ENCODE results near the gene MLLT10. TPM values are rescaled to one million over a fixed set of nuclear protein-coding genes. Genes with fewer than 3 reads are reported as not detected.
"Not testable (repeated sequence)": the region's sequence is repeated elsewhere in the genome, so short reads cannot be mapped to it uniquely, and the experiment has no call there.

MLLT10 gene
- total RNA-seq, 4 donors from 2014 or later = 42.8 to 283 (median 48.5) TPM

GRCh38 chr10:21715531-21716195, 181.6 kb downstream of the MLLT10 start:
- intact Hi-C loops (cut with DNase I; ENCODE audit: low total_unique reads) = no loop called here
- 35% methylated on average over 2 of the region's 2 CpGs for WGBS, 2 donors
- no peak overlapping the region for H3K4me3 ChIP-seq (ENCODE audit: low read depth, poor library complexity, severe bottlenecking)
- DNase-seq (ENCODE audit: low spot score in 2 of 2) = no peak
- TF ChIP-seq POLR2A (IDR thresholded peaks at IDR 0.05) (no peak), CTCF (IDR thresholded peaks at IDR 0.05) (no peak)

- DNase-seq (ENCODE audit: low spot score in 2 of 2); H3K4me3 ChIP-seq (ENCODE audit: low read depth, poor library complexity, severe bottlenecking); intact Hi-C loops (cut with DNase I; ENCODE audit: low total_unique reads): not testable (repeated sequence)
- WGBS, 2 donors = 97 to 98% methylated on average over 3 of the region's 3 CpGs
Observed at GRCh38 chr10:21717437-21718054, 183.5 kb downstream of the MLLT10 start.

DNA sequence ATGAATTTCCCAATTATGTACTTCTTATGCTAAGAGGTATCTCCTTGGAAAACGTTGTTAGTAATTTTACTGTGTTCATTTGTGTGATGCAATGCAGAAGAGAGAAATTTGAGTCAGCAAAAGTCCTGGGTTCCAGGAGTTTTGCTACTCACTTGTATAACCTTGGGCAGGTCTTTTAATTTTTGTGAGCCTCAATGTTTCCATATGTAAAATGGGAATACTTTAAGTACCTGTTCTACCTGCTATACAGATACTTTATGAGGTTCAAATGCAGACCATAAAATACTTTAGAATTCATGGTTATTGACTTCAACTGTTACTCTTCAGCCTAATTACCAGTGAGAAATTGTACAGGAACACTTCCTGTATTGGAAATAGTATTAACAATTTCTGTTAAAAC, 185.5 kb downstream of the MLLT10 start:
- no peak for DNase-seq (ENCODE audit: low spot score in 2 of 2)
- H3K4me3 ChIP-seq (ENCODE audit: low read depth, poor library complexity, severe bottlenecking) = no peak overlapping the region
- intact Hi-C loops (cut with DNase I; ENCODE audit: low total_unique reads) = no loop called here
- TF ChIP-seq CTCF (IDR thresholded peaks at IDR 0.05) (no peak), POLR2A (IDR thresholded peaks at IDR 0.05) (no peak)
- 53 to 60% methylated on average over 1 of the region's 1 CpG for WGBS, 2 donors

- H3K4me3 ChIP-seq (ENCODE audit: low read depth, poor library complexity, severe bottlenecking) = no peak overlapping the region
- no peak for DNase-seq (ENCODE audit: low spot score in 2 of 2)
- intact Hi-C loops (cut with DNase I; ENCODE audit: low total_unique reads) = no loop called here
- 82 to 89% methylated on average over 3 of the region's 3 CpGs for WGBS, 2 donors
- TF ChIP-seq POLR2A (IDR thresholded peaks at IDR 0.05) = no peak
- no peak for TF ChIP-seq CTCF (IDR thresholded peaks at IDR 0.05)
Observed at GRCh38 chr10:21720090-21720489, 186.1 kb downstream of the MLLT10 start.

DNA sequence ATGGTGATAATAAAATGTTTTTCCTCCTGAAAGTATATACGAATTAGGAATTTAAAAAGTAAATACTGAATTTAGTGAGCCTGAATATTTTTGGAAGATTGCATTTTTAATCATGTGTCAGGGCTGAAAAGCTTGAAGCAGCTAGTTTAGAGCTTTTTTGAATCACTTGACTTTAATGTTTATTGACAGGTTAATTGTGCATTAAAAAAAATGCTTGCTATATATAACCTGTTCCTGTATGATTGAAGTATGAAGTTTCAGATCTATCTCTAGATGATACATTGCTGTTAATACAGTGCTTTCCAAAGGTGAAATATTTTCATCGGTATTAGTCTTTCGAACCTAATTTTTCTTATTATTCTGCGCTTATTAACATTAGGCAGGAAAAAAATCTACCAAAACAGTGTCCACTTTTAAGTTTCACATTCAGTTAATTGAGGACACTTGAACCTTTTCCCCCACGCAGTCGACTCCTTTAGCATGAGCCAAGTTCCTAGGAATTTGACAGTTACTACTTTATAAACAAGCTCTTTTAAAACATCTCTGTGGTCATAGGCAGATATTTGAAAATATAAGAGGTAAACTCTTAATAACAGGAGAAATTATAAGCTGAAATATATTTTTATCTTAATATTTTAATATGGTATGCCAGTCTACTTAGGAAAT, 187.1 kb downstream of the MLLT10 start:
- DNase-seq (ENCODE audit: low spot score in 2 of 2) = no peak
- intact Hi-C loops (cut with DNase I; ENCODE audit: low total_unique reads) = no loop called here
- H3K4me3 ChIP-seq (ENCODE audit: low read depth, poor library complexity, severe bottlenecking) = no peak overlapping the region
- WGBS, 2 donors = 82 to 85% methylated on average over 6 of the region's 6 CpGs
- TF ChIP-seq POLR2A (IDR thresholded peaks at IDR 0.05) = no peak
- no peak for TF ChIP-seq CTCF (IDR thresholded peaks at IDR 0.05)

DNA sequence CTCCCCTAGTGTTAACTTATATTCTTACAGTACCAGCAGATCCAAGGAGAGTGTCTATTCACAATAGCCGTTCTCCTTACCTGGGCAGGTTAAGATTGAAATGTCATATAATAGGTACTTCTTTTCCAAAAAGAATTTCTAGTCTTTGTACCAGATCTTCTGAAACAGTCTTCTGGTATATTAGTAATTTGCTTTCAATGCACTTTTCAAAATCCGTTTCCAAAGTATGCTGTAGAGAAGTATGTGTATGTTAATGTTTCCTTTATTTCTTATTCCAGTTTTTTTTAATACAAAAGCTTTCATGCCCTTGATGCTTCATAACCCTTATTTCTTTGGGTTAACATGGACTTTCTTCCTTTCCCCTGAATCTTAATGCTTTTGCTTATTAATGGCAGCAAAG, 188.2 kb downstream of the MLLT10 start:
- no peak for TF ChIP-seq POLR2A (IDR thresholded peaks at IDR 0.05)
- TF ChIP-seq CTCF (IDR thresholded peaks at IDR 0.05) = no peak
- no peak for DNase-seq (ENCODE audit: low spot score in 2 of 2)
- intact Hi-C loops (cut with DNase I; ENCODE audit: low total_unique reads) = no loop called here
- WGBS, 2 donors = 96 to 98% methylated on average over 2 of the region's 2 CpGs
- no peak overlapping the region for H3K4me3 ChIP-seq (ENCODE audit: low read depth, poor library complexity, severe bottlenecking)

All from lower leg skin (tissue), 4 donors.